Esophagus mucosa (tissue), 1 donor: ENCODE data around the gene KIF16B. TPM values are rescaled to one million over a fixed set of nuclear protein-coding genes. Genes with fewer than 3 reads are reported as not detected.
"Not testable (repeated sequence)": the region's sequence is repeated elsewhere in the genome, so short reads cannot be mapped to it uniquely, and the experiment has no call there.

Experiments
- ATAC-seq: fragments of 200-7000 bp; cut with Tn5 transposase; one replicate; pipeline ENCODE4 v1.9.1; 2020
- total RNA-seq: library from RNA; stranded (reverse); gene quantifications from one replicate; pipeline ENCODE4 v1.2.4, GENCODE V29; 2023
- donor health status: DM: yes; HTN: yes; CAD: no.

Gene KIF16B
- total RNA-seq, 1 donor from 2014 or later: 12.7 TPM

- no peak for ATAC-seq
Observed at GRCh38 chr20:16553101-16553500, 20.1 kb downstream of the KIF16B start.

GRCh38 chr20:16552015-16552414 lies 21.2 kb downstream of the KIF16B start:
- no peak for ATAC-seq

- no peak for ATAC-seq
Observed at GRCh38 chr20:16551607-16552006, 21.6 kb downstream of the KIF16B start.

- ATAC-seq: no peak
Observed at GRCh38 chr20:16548068-16548672, 25.1 kb downstream of the KIF16B start.

- no peak for ATAC-seq
Observed at GRCh38 chr20:16544949-16545348, 28.3 kb downstream of the KIF16B start.

- ATAC-seq: no peak
Observed at GRCh38 chr20:16542477-16542876, 30.8 kb downstream of the KIF16B start.

- no peak for ATAC-seq
Observed at GRCh38 chr20:16541878-16542277, 31.4 kb downstream of the KIF16B start.

- ATAC-seq: no peak
Observed at GRCh38 chr20:16541226-16541625, 32.0 kb downstream of the KIF16B start.

- no peak for ATAC-seq
Observed at GRCh38 chr20:16539280-16540021, 33.8 kb downstream of the KIF16B start.

GRCh38 chr20:16538779-16539178 lies 34.5 kb downstream of the KIF16B start:
- no peak for ATAC-seq

- peak; percentile 52 for ATAC-seq
Observed at GRCh38 chr20:16537918-16538317, 35.3 kb downstream of the KIF16B start.

- ATAC-seq: no peak
Observed at GRCh38 chr20:16537025-16537665, 36.1 kb downstream of the KIF16B start.

GRCh38 chr20:16535277-16535676 lies 38.0 kb downstream of the KIF16B start:
- ATAC-seq: no peak

GRCh38 chr20:16533502-16533901 lies 39.7 kb downstream of the KIF16B start:
- no peak for ATAC-seq

- no peak for ATAC-seq
Observed at GRCh38 chr20:16531485-16531884, 41.8 kb downstream of the KIF16B start.

- peak; percentile 90 for ATAC-seq
Observed at GRCh38 chr20:16530201-16530681, 43.0 kb downstream of the KIF16B start.

GRCh38 chr20:16528078-16528477 lies 45.2 kb downstream of the KIF16B start:
- peak; percentile 98 for ATAC-seq

- no peak for ATAC-seq
Observed at GRCh38 chr20:16527438-16527837, 45.8 kb downstream of the KIF16B start.

- no peak for ATAC-seq
Observed at GRCh38 chr20:16526433-16527380, 46.5 kb downstream of the KIF16B start.

- ATAC-seq: not testable (repeated sequence)
Observed at GRCh38 chr20:16522651-16523050, 50.6 kb downstream of the KIF16B start.

- ATAC-seq: no peak
Observed at GRCh38 chr20:16520154-16520553, 53.1 kb downstream of the KIF16B start.

GRCh38 chr20:16519673-16520072 lies 53.6 kb downstream of the KIF16B start:
- ATAC-seq: not testable (repeated sequence)

- ATAC-seq: no peak
Observed at GRCh38 chr20:16518784-16519084, 54.5 kb downstream of the KIF16B start.
